ENCODE data around the gene ZNF354B.
"Not testable (repeated sequence)": the region's sequence is repeated elsewhere in the genome, so short reads cannot be mapped to it uniquely, and the experiment has no call there.

The ZNF354B gene

DNA sequence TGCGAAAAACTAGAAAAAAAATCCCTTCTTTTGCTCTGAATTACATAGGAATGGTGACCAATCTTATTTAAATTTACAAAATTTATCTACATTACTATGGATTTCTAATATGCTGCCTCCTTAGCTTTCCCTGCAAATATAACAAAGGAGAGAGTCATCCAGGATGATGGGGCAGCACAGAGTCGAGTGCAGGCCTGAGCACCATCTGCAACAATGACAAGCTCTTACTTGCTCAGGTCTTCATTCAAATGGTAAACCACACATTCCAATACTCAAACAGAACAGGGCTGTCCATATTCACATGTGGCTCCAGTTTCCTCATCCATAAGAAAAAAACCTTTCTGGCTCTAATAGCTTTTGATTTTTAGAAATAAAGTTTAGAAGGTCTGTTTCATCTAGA lies 33.5 kb upstream of the ZNF354B start:
- H3K4me2 ChIP-seq (ENCODE audit: low read length) = no peak overlapping the region
- H4K5ac ChIP-seq (ENCODE audit: low read length) = no peak overlapping the region

DNA sequence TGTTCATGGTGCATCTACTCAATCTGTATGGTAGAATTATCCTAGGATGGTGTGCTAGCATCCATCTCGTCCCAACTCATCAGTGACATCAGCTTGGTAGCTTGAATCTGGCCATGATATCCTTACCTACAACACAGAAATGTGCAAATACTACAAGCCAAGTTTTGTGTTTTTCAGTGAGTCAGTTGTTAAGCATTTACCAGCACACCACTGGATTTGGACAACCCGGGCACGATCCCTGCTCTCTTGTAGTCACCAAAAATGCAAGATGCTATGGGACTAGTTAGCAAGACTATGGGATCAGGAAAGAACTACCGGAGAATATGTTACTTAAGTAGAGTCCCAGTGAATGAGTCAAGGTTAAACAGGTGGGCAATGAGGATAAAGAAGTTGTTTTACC lies 32.1 kb upstream of the ZNF354B start:
- Histone ChIP-seq H3K4me3 (ENCODE audit: low read length) (no peak overlapping the region), H4K5ac (ENCODE audit: low read length) (no peak overlapping the region), H3K36me3 (ENCODE audit: control insufficient read depth, insufficient read depth, low read length) (no peaks in the 10 kb centered on the region), H3K27me3 (ENCODE audit: insufficient read depth, low read length, poor library complexity) (no peaks in the 10 kb centered on the region), H3K79me2 (ENCODE audit: control insufficient read depth, insufficient read depth, low read length) (no peaks in the 10 kb centered on the region), H3K9ac (ENCODE audit: low read length) (no peak overlapping the region), H3K56ac (ENCODE audit: low read length) (no peak overlapping the region), H3K79me1 (ENCODE audit: low read length) (no peaks in the 10 kb centered on the region), H2BK15ac (replicated peaks; ENCODE audit: low read depth) (no peak overlapping the region), H3K4me1 (ENCODE audit: control insufficient read depth, low read depth, low read length) (no peaks in the 10 kb centered on the region), H2BK5ac (ENCODE audit: low read length) (no peak overlapping the region), H3K18ac (ENCODE audit: low read length) (no peak overlapping the region), H3K23ac (ENCODE audit: low read length) (no peak overlapping the region), H2AK5ac (ENCODE audit: low read length) (no peak overlapping the region), H3K4ac (ENCODE audit: low read depth, low read length) (no peak overlapping the region), H2BK120ac (ENCODE audit: low read depth, low read length) (no peak overlapping the region), H4K8ac (ENCODE audit: low read depth, low read length) (no peak overlapping the region), H3K27ac (ENCODE audit: low read depth, low read length) (no peak overlapping the region), H3K4me2 (ENCODE audit: low read length) (no peak overlapping the region)
- DNase-seq = no peak
- WGBS (ENCODE audit: extremely low coverage, insufficient coverage, low lambda C conversion rate) = no CpG with 5 or more reads among the region's 4 CpGs

More for the DNA sequence above, 33.5 kb upstream of the ZNF354B start:
- H3K27me3 ChIP-seq (ENCODE audit: insufficient read depth, low read length, poor library complexity) = no peaks in the 10 kb centered on the region
- H2BK120ac ChIP-seq (ENCODE audit: low read depth, low read length) = no peak overlapping the region
- no peak overlapping the region for H4K8ac ChIP-seq (ENCODE audit: low read depth, low read length)
- H3K4me3 ChIP-seq (ENCODE audit: low read length) = no peak overlapping the region
- no peak overlapping the region for H3K27ac ChIP-seq (ENCODE audit: low read depth, low read length)
- no peak overlapping the region for H3K56ac ChIP-seq (ENCODE audit: low read length)
- H3K18ac ChIP-seq (ENCODE audit: low read length) = no peak overlapping the region
- no peaks in the 10 kb centered on the region for H3K36me3 ChIP-seq (ENCODE audit: control insufficient read depth, insufficient read depth, low read length)
- no peaks in the 10 kb centered on the region for H3K4me1 ChIP-seq (ENCODE audit: control insufficient read depth, low read depth, low read length)
- no peaks in the 10 kb centered on the region for H3K79me2 ChIP-seq (ENCODE audit: control insufficient read depth, insufficient read depth, low read length)
- H3K23ac ChIP-seq (ENCODE audit: low read length) = no peak overlapping the region
- WGBS (ENCODE audit: extremely low coverage, insufficient coverage, low lambda C conversion rate) = no CpG with 5 or more reads among the region's 2 CpGs
- H2BK15ac ChIP-seq (replicated peaks; ENCODE audit: low read depth) = no peak overlapping the region
- H3K79me1 ChIP-seq (ENCODE audit: low read length) = no peaks in the 10 kb centered on the region
- H3K4ac ChIP-seq (ENCODE audit: low read depth, low read length) = no peak overlapping the region
- no peak for DNase-seq
- no peak overlapping the region for H3K9ac ChIP-seq (ENCODE audit: low read length)
- H2BK5ac ChIP-seq (ENCODE audit: low read length) = no peak overlapping the region
- no peak overlapping the region for H2AK5ac ChIP-seq (ENCODE audit: low read length)

DNA sequence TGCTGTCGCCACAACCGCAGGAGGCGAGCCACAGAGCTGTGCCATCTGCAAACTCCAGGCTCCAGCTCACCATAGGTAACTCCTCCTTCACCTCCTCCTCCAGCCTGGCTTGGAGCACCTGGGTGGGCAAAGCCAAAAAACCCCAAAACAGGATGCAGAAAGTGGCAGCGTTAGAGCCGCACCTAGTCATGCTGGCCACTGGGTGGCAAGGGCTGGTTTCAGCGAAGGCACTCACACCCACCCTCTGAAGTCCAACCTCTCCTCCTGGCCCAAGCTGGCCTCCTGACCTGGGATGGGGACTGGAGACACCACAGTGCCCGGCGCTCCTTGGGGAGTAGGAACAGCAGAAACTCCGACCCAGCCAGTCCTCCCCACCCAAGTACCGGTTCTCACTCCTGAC lies 28.7 kb upstream of the ZNF354B start:
- no peak overlapping the region for H4K8ac ChIP-seq (ENCODE audit: low read depth, low read length)
- no peaks in the 10 kb centered on the region for H3K27me3 ChIP-seq (ENCODE audit: insufficient read depth, low read length, poor library complexity)
- no peak overlapping the region for H3K4ac ChIP-seq (ENCODE audit: low read depth, low read length)
- no peaks in the 10 kb centered on the region for H3K36me3 ChIP-seq (ENCODE audit: control insufficient read depth, insufficient read depth, low read length)
- H2BK15ac ChIP-seq (replicated peaks; ENCODE audit: low read depth) = no peak overlapping the region
- no peak overlapping the region for H2BK5ac ChIP-seq (ENCODE audit: low read length)
- H3K79me2 ChIP-seq (ENCODE audit: control insufficient read depth, insufficient read depth, low read length) = no peaks in the 10 kb centered on the region
- peak; percentile 5 for DNase-seq
- H3K4me1 ChIP-seq (ENCODE audit: control insufficient read depth, low read depth, low read length) = no peaks in the 10 kb centered on the region
- no peak overlapping the region for H2AK5ac ChIP-seq (ENCODE audit: low read length)
- H3K79me1 ChIP-seq (ENCODE audit: low read length) = no peaks in the 10 kb centered on the region
- H3K23ac ChIP-seq (ENCODE audit: low read length) = no peak overlapping the region
- H3K9ac ChIP-seq (ENCODE audit: low read length) = no peak overlapping the region
- WGBS (ENCODE audit: extremely low coverage, insufficient coverage, low lambda C conversion rate) = no CpG with 5 or more reads among the region's 10 CpGs
- H3K4me3 ChIP-seq (ENCODE audit: low read length) = no peak overlapping the region
- no peak overlapping the region for H3K18ac ChIP-seq (ENCODE audit: low read length)
- H3K27ac ChIP-seq (ENCODE audit: low read depth, low read length) = no peak overlapping the region
- no peak overlapping the region for H2BK120ac ChIP-seq (ENCODE audit: low read depth, low read length)
- H4K5ac ChIP-seq (ENCODE audit: low read length) = no peak overlapping the region
- H3K4me2 ChIP-seq (ENCODE audit: low read length) = no peak overlapping the region
- H3K56ac ChIP-seq (ENCODE audit: low read length) = no peak overlapping the region

DNA sequence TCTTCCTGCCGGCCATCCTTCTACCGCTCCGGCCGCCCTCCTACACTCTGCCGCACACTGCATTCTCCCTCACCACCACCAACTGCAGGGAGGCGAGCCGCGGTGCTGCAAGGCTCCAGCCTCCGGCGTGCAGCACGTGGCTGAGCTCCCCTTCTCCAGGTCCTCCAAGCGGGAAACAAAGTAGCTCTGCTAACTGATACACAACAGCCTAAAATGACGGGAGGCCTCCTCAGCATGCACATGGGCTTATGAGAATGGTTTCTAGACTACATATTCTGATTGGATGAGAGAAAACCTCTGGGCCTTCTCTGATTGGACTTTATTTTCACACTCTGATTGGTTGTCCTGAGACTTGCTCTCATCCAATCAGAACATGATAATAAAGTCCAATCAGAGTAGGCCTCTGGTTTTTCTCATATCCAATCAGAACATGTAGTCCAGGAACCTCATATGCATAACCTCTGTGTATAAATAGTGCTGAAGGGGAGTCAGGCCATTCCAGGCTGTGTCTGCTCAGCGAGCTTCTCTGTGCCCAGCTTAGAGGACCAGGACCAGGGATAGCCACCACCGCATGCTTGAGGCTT lies 27.0 kb upstream of the ZNF354B start:
- Histone ChIP-seq H3K79me2 (ENCODE audit: control insufficient read depth, insufficient read depth, low read length) (no peaks in the 10 kb centered on the region), H3K79me1 (ENCODE audit: low read length) (no peaks in the 10 kb centered on the region), H3K4me1 (ENCODE audit: control insufficient read depth, low read depth, low read length) (no peaks in the 10 kb centered on the region), H3K18ac (ENCODE audit: low read length) (no peak overlapping the region), H4K8ac (ENCODE audit: low read depth, low read length) (no peak overlapping the region), H3K56ac (ENCODE audit: low read length) (no peak overlapping the region), H3K23ac (ENCODE audit: low read length) (no peak overlapping the region), H3K27ac (ENCODE audit: low read depth, low read length) (no peak overlapping the region), H4K5ac (ENCODE audit: low read length) (no peak overlapping the region), H3K4me2 (ENCODE audit: low read length) (no peak overlapping the region), H3K36me3 (ENCODE audit: control insufficient read depth, insufficient read depth, low read length) (no peaks in the 10 kb centered on the region), H3K4ac (ENCODE audit: low read depth, low read length) (no peak overlapping the region), H3K4me3 (ENCODE audit: low read length) (no peak overlapping the region), H3K9ac (ENCODE audit: low read length) (no peak overlapping the region), H2BK120ac (ENCODE audit: low read depth, low read length) (no peak overlapping the region), H2BK15ac (replicated peaks; ENCODE audit: low read depth) (no peak overlapping the region), H2AK5ac (ENCODE audit: low read length) (no peak overlapping the region), H2BK5ac (ENCODE audit: low read length) (no peak overlapping the region), H3K27me3 (ENCODE audit: insufficient read depth, low read length, poor library complexity) (no peaks in the 10 kb centered on the region)
- no peak for DNase-seq
- WGBS (ENCODE audit: extremely low coverage, insufficient coverage, low lambda C conversion rate) = no CpG with 5 or more reads among the region's 15 CpGs

DNA sequence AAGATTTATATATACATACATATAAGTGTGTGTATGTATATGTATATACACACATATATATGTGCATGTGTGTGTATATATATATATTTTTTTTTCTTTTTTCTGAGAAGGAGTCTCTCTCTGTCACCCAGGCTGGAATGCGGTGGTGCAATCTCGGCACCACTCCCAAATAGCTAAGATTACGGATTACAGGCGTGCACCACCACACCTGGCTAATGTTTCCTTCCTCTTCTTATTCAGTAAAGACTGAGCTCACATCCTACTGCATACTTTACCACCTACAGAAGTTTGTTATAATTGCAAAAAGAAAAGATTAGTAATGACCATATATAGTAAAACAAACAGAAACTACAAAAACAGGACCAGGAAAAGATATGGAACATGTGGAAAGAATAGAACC lies 23.1 kb upstream of the ZNF354B start:
- no peaks in the 10 kb centered on the region for H3K4me1 ChIP-seq (ENCODE audit: control insufficient read depth, low read depth, low read length)
- no peak overlapping the region for H2BK5ac ChIP-seq (ENCODE audit: low read length)
- H3K27me3 ChIP-seq (ENCODE audit: insufficient read depth, low read length, poor library complexity) = no peaks in the 10 kb centered on the region
- H3K4ac ChIP-seq (ENCODE audit: low read depth, low read length) = no peak overlapping the region
- H3K4me3 ChIP-seq (ENCODE audit: low read length) = no peak overlapping the region
- H3K27ac ChIP-seq (ENCODE audit: low read depth, low read length) = no peak overlapping the region
- H3K18ac ChIP-seq (ENCODE audit: low read length) = no peak overlapping the region
- no peak overlapping the region for H2BK15ac ChIP-seq (replicated peaks; ENCODE audit: low read depth)
- H3K36me3 ChIP-seq (ENCODE audit: control insufficient read depth, insufficient read depth, low read length) = no peaks in the 10 kb centered on the region
- WGBS (ENCODE audit: extremely low coverage, insufficient coverage, low lambda C conversion rate) = no CpG with 5 or more reads among the region's 4 CpGs
- no peak overlapping the region for H4K5ac ChIP-seq (ENCODE audit: low read length)
- no peak overlapping the region for H3K4me2 ChIP-seq (ENCODE audit: low read length)
- no peaks in the 10 kb centered on the region for H3K79me1 ChIP-seq (ENCODE audit: low read length)
- no peak overlapping the region for H2AK5ac ChIP-seq (ENCODE audit: low read length)
- no peak overlapping the region for H3K23ac ChIP-seq (ENCODE audit: low read length)
- H2BK120ac ChIP-seq (ENCODE audit: low read depth, low read length) = no peak overlapping the region
- no peak overlapping the region for H4K8ac ChIP-seq (ENCODE audit: low read depth, low read length)
- H3K56ac ChIP-seq (ENCODE audit: low read length) = no peak overlapping the region
- H3K79me2 ChIP-seq (ENCODE audit: control insufficient read depth, insufficient read depth, low read length) = no peaks in the 10 kb centered on the region
- DNase-seq = no peak
- no peak overlapping the region for H3K9ac ChIP-seq (ENCODE audit: low read length)

DNA sequence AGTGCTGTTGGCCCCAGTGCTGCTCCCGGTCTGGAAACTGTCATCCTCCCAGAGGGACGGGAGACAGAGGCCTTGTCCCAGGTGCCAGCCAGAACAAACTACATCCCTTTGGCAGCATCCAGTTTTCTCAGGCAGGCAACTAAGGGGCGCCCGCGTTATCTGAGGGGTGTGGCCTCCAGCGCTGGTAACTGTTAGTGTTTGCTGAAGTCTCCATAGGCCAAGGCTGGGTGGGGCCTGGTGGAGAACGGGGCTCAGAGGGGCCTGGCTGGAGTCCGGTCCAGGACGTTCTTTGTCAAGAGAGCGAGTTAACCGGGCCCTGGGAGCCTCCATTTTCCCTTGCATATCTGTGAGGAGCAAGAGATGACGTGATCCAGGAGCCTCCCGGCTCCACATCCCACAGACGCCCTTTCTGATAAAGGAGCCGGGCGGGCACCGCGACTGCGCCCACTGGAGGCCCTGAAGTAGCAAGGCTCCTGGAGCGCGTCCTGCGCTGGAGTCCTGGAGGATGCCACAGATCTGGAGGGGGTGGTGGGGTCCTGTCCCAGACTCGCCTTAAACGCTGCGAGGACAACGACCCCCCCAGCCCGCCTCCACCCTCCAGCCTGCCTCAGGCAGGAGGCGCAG lies 20.9 kb upstream of the ZNF354B start:
- not testable (repeated sequence) for H3K4ac ChIP-seq (ENCODE audit: low read depth, low read length); H3K79me1 ChIP-seq (ENCODE audit: low read length); H4K5ac ChIP-seq (ENCODE audit: low read length); H4K8ac ChIP-seq (ENCODE audit: low read depth, low read length); H2AK5ac ChIP-seq (ENCODE audit: low read length); H3K56ac ChIP-seq (ENCODE audit: low read length); H3K79me2 ChIP-seq (ENCODE audit: control insufficient read depth, insufficient read depth, low read length); H3K4me3 ChIP-seq (ENCODE audit: low read length); H2BK15ac ChIP-seq (replicated peaks; ENCODE audit: low read depth); H3K4me1 ChIP-seq (ENCODE audit: control insufficient read depth, low read depth, low read length); H3K18ac ChIP-seq (ENCODE audit: low read length); H3K36me3 ChIP-seq (ENCODE audit: control insufficient read depth, insufficient read depth, low read length); H2BK120ac ChIP-seq (ENCODE audit: low read depth, low read length); H3K27ac ChIP-seq (ENCODE audit: low read depth, low read length); H3K27me3 ChIP-seq (ENCODE audit: insufficient read depth, low read length, poor library complexity); DNase-seq; H2BK5ac ChIP-seq (ENCODE audit: low read length); H3K4me2 ChIP-seq (ENCODE audit: low read length); H3K23ac ChIP-seq (ENCODE audit: low read length); H3K9ac ChIP-seq (ENCODE audit: low read length)
- WGBS (ENCODE audit: extremely low coverage, insufficient coverage, low lambda C conversion rate) = no CpG with 5 or more reads among the region's 28 CpGs

All from mesendoderm (in vitro differentiated cells).